22Rv1 (cell line): Measurements from ENCODE around the gene ZBED4.

Experiments
- CTCF ChIP-seq: fragments of 450-650 bp; IDR thresholded peaks from 2 replicates; pipeline ENCODE4 v1.5.1; 2017; ENCODE audit warnings: mild to moderate bottlenecking
- ZFX ChIP-seq: fragments of 450-650 bp; IDR thresholded peaks from 2 replicates; pipeline ENCODE4 v1.6.1; 2017; ENCODE audit warnings: antibody characterized with exemption, borderline replicate concordance

DNA sequence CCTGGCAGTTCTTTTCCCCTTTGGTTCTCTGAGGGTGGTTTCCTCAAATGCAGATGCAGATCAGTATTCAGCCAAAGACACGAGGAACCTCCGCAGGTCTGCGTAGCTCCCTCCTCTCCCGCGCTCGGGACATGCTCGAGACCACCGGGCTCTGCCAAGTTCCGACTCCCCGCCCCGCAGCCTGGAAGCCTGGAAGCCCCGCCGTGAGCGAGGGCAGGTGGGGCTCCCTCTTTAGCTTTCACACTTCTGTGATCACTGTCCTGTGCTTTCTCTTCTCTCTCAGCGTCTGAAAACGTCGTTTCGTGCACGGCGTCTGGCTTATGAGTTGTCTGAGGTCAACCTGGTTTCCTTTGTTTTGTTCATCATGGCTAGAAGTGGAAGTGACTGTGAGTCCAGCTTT, 26.6 kb downstream of the ZBED4 start:
- TF ChIP-seq CTCF (no peak), ZFX (no peak)
